ENCODE results near the gene PLCH1. TPM values are rescaled to one million over a fixed set of nuclear protein-coding genes. Genes with fewer than 3 reads are reported as not detected.

The PLCH1 gene
- total RNA-seq, 1 experiment from 2014 or later, result 13.4 TPM

DNA sequence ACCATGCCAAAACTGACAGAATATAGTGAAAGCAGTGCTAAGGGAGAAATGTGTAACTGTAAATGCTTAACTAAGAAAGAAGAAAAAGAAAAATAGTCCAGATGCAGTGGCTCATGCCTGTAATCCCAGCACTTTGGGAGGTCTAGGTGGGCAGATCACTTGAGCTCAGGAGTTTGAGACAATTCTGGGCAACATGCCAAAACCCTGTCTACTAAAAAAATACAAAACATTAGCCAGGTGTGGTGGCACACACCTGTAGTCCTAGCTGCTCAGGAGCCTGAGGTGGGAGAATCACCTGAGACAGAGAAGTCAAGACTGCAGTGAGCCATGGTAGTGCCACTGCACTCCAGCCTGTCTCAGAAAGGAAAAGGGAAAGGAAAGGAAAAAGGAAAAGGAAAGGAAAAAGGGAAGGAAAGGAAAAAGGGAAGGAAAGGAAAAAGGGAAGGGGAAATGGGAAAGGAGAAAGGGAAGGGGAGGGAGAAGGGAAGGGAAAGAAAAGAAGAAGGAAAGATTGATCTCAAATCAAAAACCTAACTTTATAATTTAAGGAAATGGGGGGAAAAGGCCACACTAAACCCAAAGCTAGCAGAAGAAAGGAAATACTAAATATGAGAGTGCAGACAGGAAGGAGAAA lies 40.9 kb upstream of the PLCH1 start:
- H3K27ac Mint-ChIP-seq (ENCODE audit: unreplicated experiment), result no peak overlapping the region

GRCh38 chr3:155782390-155782953 lies 37.6 kb upstream of the PLCH1 start:
- Mint-ChIP-seq H3K36me3 (ENCODE audit: insufficient read depth, unreplicated experiment) (no peaks in the 10 kb centered on the region), H3K27ac (ENCODE audit: unreplicated experiment) (no peak overlapping the region), H3K4me3 (ENCODE audit: low read depth, unreplicated experiment) (no peak overlapping the region), H3K9me3 (ENCODE audit: low read depth, unreplicated experiment) (peaks cover 4% of the 10 kb centered on the region), H3K27me3 (ENCODE audit: unreplicated experiment) (no peaks in the 10 kb centered on the region), H3K4me1 (ENCODE audit: low read depth, unreplicated experiment) (peaks cover 5% of the 10 kb centered on the region)
- TF ChIP-seq CTCF (IDR thresholded peaks at IDR 0.05; ENCODE audit: unreplicated experiment), result no peak
- CTCF ChIA-PET, result interaction anchor here (1.0 kb wide), 1 partner anchor 11 kb away, joined by 11 read pairs; no protein-coding TSS in a partner anchor
- intact Hi-C loops (cut with micrococcal nuclease; ENCODE audit: unreplicated experiment), result no loop called here
- DNase-seq, result no peak
- no TSS peak for BruUV-seq (replicated peaks)

More for the DNA sequence above, 40.9 kb upstream of the PLCH1 start:
- TF ChIP-seq CTCF (IDR thresholded peaks at IDR 0.05; ENCODE audit: unreplicated experiment), result no peak
- no peak overlapping the region for H3K4me3 Mint-ChIP-seq (ENCODE audit: low read depth, unreplicated experiment)
- peaks cover 5% of the 10 kb centered on the region for H3K4me1 Mint-ChIP-seq (ENCODE audit: low read depth, unreplicated experiment)
- CTCF ChIA-PET, result interaction anchor here (1.8 kb wide), 1 partner anchor 20 kb away, joined by 8 read pairs; the partner anchor contains the start of gene C3orf33
- H3K9me3 Mint-ChIP-seq (ENCODE audit: low read depth, unreplicated experiment), result peaks cover 4% of the 10 kb centered on the region
- H3K36me3 Mint-ChIP-seq (ENCODE audit: insufficient read depth, unreplicated experiment), result no peaks in the 10 kb centered on the region
- no TSS peak for BruUV-seq (replicated peaks)
- peak; percentile 14 for DNase-seq
- no peaks in the 10 kb centered on the region for H3K27me3 Mint-ChIP-seq (ENCODE audit: unreplicated experiment)
- intact Hi-C loops (cut with micrococcal nuclease; ENCODE audit: unreplicated experiment), result no loop called here

- Mint-ChIP-seq H3K27me3 (ENCODE audit: unreplicated experiment) (no peaks in the 10 kb centered on the region), H3K4me3 (ENCODE audit: low read depth, unreplicated experiment) (no peak overlapping the region), H3K4me1 (ENCODE audit: low read depth, unreplicated experiment) (no peaks in the 10 kb centered on the region), H3K9me3 (ENCODE audit: low read depth, unreplicated experiment) (peaks cover 4% of the 10 kb centered on the region), H3K27ac (ENCODE audit: unreplicated experiment) (no peak overlapping the region), H3K36me3 (ENCODE audit: insufficient read depth, unreplicated experiment) (no peaks in the 10 kb centered on the region)
- BruUV-seq (replicated peaks), result no TSS peak
- intact Hi-C loops (cut with micrococcal nuclease; ENCODE audit: unreplicated experiment), result no loop called here
- CTCF ChIA-PET, result no interaction called here
- no peak for TF ChIP-seq CTCF (IDR thresholded peaks at IDR 0.05; ENCODE audit: unreplicated experiment)
- no peak for DNase-seq
Measured at GRCh38 chr3:155780291-155780690, 35.4 kb upstream of the PLCH1 start.

- no peak overlapping the region for H3K27ac Mint-ChIP-seq (ENCODE audit: unreplicated experiment)
- DNase-seq, result no peak
- H3K9me3 Mint-ChIP-seq (ENCODE audit: low read depth, unreplicated experiment), result peaks cover 4% of the 10 kb centered on the region
- CTCF ChIA-PET, result no interaction called here
- intact Hi-C loops (cut with micrococcal nuclease; ENCODE audit: unreplicated experiment), result no loop called here
- H3K4me3 Mint-ChIP-seq (ENCODE audit: low read depth, unreplicated experiment), result no peak overlapping the region
- no TSS peak for BruUV-seq (replicated peaks)
- no peaks in the 10 kb centered on the region for H3K27me3 Mint-ChIP-seq (ENCODE audit: unreplicated experiment)
- H3K4me1 Mint-ChIP-seq (ENCODE audit: low read depth, unreplicated experiment), result no peaks in the 10 kb centered on the region
- H3K36me3 Mint-ChIP-seq (ENCODE audit: insufficient read depth, unreplicated experiment), result peaks cover 5% of the 10 kb centered on the region
- TF ChIP-seq CTCF (IDR thresholded peaks at IDR 0.05; ENCODE audit: unreplicated experiment), result no peak
Measured at GRCh38 chr3:155778462-155778861, 33.6 kb upstream of the PLCH1 start.

All from Calu3 (cell line).